K562 (cell line): ENCODE results near the gene PELI3. TPM values are rescaled to one million over a fixed set of nuclear protein-coding genes. Genes with fewer than 3 reads are reported as not detected.

Experiments
- BCOR ChIP-seq: fragments of 450-650 bp; IDR thresholded peaks from 2 replicates; pipeline ENCODE4 v1.6.1; 2016
- CBFB ChIP-seq: sonication (generic); formaldehyde crosslinking; IDR thresholded peaks from 2 replicates; pipeline ENCODE4 v1.4.0; 2020; ENCODE audit warnings: mild to moderate bottlenecking, missing genetic modification reagents
- RBM15 ChIP-seq: fragments of 200-400 bp; formaldehyde crosslinking; IDR thresholded peaks from 2 replicates; pipeline ENCODE4 v1.6.1; 2018; ENCODE audit warnings: mild to moderate bottlenecking, low read length, moderate library complexity; ENCODE audit not compliant: insufficient read depth
- TRIM25 ChIP-seq: fragments of 450-650 bp; IDR thresholded peaks from 2 replicates; pipeline ENCODE4 v1.7.0; 2016; ENCODE audit warnings: borderline replicate concordance
- U2AF1 ChIP-seq: fragments of 200-400 bp; formaldehyde crosslinking; optimal IDR thresholded peaks from 2 replicates; pipeline ENCODE3; 2017; ENCODE audit warnings: mild to moderate bottlenecking, low read depth, low read length, moderate library complexity
- ZBTB40 ChIP-seq, 2 experiments: fragments of 450-650 bp in 1 of 2; sonication (generic) in 1 of 2; formaldehyde crosslinking in 1 of 2; IDR thresholded peaks; 2 replicates each; pipeline versions ENCODE4 v1.7.1 to v1.9.0; 2016 to 2022; ENCODE audit warnings: inconsistent platforms in 1 of 2, mild to moderate bottlenecking in 1 of 2, missing genetic modification reagents in 1 of 2
- ZKSCAN8 ChIP-seq: fragments of 200-800 bp; sonication (Bioruptor generic); IDR thresholded peaks from 2 replicates; pipeline ENCODE4 v1.6.1; 2016; ENCODE audit warnings: missing genetic modification characterization, missing compliant biosample characterization
- ZNF354B ChIP-seq: fragments of 250-450 bp; sonication (Bioruptor Pico); IDR thresholded peaks from 2 replicates; pipeline ENCODE4 v1.4.0; 2020
- ZNF589 ChIP-seq: fragments of 200-800 bp; sonication (Bioruptor generic); IDR thresholded peaks from 2 replicates; pipeline ENCODE4 v1.6.1; 2016; ENCODE audit warnings: low read depth, missing genetic modification characterization, missing compliant biosample characterization
- ZNF79 ChIP-seq: fragments of 250-450 bp; sonication (Bioruptor Pico); IDR thresholded peaks from 2 replicates; pipeline ENCODE4 v1.4.0; 2020; ENCODE audit warnings: low read depth, mild to moderate bottlenecking, moderate library complexity
- polyA plus RNA-seq, 8 experiments: library from polyadenylated mRNA; depleted of rRNA in 4 of 8; stranded (reverse) in 5 of 8; unstranded in 3 of 8; fragments of >200 nt; fragmentation: Nextera tagmentation in 2 of 8; fragmentation: Illumina TruSeq in 1 of 8; extraction: Ambion mirVana in 2 of 8; extraction: Trizol in 1 of 8; gene quantifications; 2 replicates each; pipeline versions ENCODE4 v1.2.1 to v1.2.3, GENCODE V29; 2011 to 2014; ENCODE audit warnings: inconsistent platforms in 1 of 8, missing spikeins in 1 of 8
- total RNA-seq, 7 experiments: library from RNA; depleted of rRNA in 6 of 7; stranded (reverse); fragments of >200 nt in 6 of 7; fragmentation: Illumina TruSeq in 2 of 7; extraction: Trizol in 2 of 7; gene quantifications; 2 replicates each; pipeline versions ENCODE4 v1.2.1 to v1.2.3, GENCODE V29; 2011 to 2021; ENCODE audit warnings: low replicate concordance in 1 of 7
- TF ChIP-seq, protein P1 (sequence below): fragments of 450-650 bp; IDR thresholded peaks from 2 replicates; pipeline ENCODE4 v1.6.1; 2016; ENCODE audit warnings: low read depth, mild to moderate bottlenecking, moderate library complexity
- TF ChIP-seq, protein P2 (sequence below): fragments of 250-450 bp; sonication (Bioruptor Pico); IDR thresholded peaks from 2 replicates; pipeline ENCODE4 v1.8.0; 2022; ENCODE audit warnings: moderate library complexity, mild to moderate bottlenecking, inconsistent platforms
- TF ChIP-seq, protein P3 (sequence below): fragments of 250-450 bp; sonication (Bioruptor Pico); IDR thresholded peaks from 2 replicates; pipeline ENCODE4 v1.5.0; 2021

PELI3 gene
- total and polyA plus RNA-seq, 9 of the 15 experiments (the other 6 are each of a cell fraction or from before 2014, with no cell fraction given), result 0.17 to 4.2 (median 1.9) TPM

GRCh38 chr11:66421492-66422205 lies 45.1 kb upstream of the PELI3 start (continued):
- TF ChIP-seq, protein P1, sequence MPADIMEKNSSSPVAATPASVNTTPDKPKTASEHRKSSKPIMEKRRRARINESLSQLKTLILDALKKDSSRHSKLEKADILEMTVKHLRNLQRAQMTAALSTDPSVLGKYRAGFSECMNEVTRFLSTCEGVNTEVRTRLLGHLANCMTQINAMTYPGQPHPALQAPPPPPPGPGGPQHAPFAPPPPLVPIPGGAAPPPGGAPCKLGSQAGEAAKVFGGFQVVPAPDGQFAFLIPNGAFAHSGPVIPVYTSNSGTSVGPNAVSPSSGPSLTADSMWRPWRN, result no peak
- TF ChIP-seq ZNF589 (CRISPR knock-in tag) (peak; percentile 100), TRIM25 (no peak), ZNF354B (CRISPR knock-in tag) (peak; percentile 92), U2AF1 (no peak), ZBTB40 (IDR thresholded peaks at IDR 0.05) (peak; percentile 99), ZBTB40 (CRISPR knock-in tag; IDR thresholded peaks at IDR 0.05) (peak; percentile 97), BCOR (no peak), RBM15 (no peak), CBFB (CRISPR knock-in tag) (peak; percentile 100), ZNF79 (peak; percentile 85), ZKSCAN8 (peak; percentile 96)
- TF ChIP-seq, protein P2, sequence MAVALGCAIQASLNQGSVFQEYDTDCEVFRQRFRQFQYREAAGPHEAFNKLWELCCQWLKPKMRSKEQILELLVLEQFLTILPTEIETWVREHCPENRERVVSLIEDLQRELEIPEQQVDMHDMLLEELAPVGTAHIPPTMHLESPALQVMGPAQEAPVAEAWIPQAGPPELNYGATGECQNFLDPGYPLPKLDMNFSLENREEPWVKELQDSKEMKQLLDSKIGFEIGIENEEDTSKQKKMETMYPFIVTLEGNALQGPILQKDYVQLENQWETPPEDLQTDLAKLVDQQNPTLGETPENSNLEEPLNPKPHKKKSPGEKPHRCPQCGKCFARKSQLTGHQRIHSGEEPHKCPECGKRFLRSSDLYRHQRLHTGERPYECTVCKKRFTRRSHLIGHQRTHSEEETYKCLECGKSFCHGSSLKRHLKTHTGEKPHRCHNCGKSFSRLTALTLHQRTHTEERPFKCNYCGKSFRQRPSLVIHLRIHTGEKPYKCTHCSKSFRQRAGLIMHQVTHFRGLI (CRISPR knock-in tag), result peak; percentile 96
- TF ChIP-seq, protein P3, sequence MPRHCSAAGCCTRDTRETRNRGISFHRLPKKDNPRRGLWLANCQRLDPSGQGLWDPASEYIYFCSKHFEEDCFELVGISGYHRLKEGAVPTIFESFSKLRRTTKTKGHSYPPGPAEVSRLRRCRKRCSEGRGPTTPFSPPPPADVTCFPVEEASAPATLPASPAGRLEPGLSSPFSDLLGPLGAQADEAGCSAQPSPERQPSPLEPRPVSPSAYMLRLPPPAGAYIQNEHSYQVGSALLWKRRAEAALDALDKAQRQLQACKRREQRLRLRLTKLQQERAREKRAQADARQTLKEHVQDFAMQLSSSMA (CRISPR knock-in tag), result no peak
